ENCODE measurements around the gene ENTPD8.

- TF ChIP-seq EZH2 (IDR thresholded peaks at IDR 0.05; ENCODE audit: low read length, missing control alignments) (no peak), CTCF (conservative IDR thresholded peaks at IDR 0.05 in 1 of 2, IDR thresholded peaks at IDR 0.05 in 1 of 2; ENCODE audit: low read depth in 1 of 2, low read length in 2 of 2) (no peak)
Measured at GRCh38 chr9:137439158-137439714, 1.9 kb downstream of the ENTPD8 start.

All from fibroblast of lung (primary cell).